Gastrocnemius medialis (tissue), 4 donors: ENCODE results near the gene CCDC85A.

Experiments
- CTCF ChIP-seq, 5 experiments: fragments of 450-650 bp in 3 of 5; fragments of 200-600 bp in 2 of 5; sonication (generic) in 2 of 5; IDR thresholded peaks in 4 of 5; conservative IDR thresholded peaks in 1 of 5; 1 replicate in 4 of 5; 2 replicates in 1 of 5; pipeline ENCODE4 v1.5.1; 2016 to 2019; ENCODE audit warnings: antibody characterized with exemption in 5 of 5, mild to moderate bottlenecking in 3 of 5, moderate library complexity in 3 of 5
- POLR2A ChIP-seq, 2 donors: fragments of 450-650 bp; IDR thresholded peaks; one replicate each; pipeline ENCODE4 v1.6.1; 2017; ENCODE audit warnings: antibody characterized with exemption in 2 of 2, mild to moderate bottlenecking in 2 of 2, moderate library complexity in 2 of 2

GRCh38 chr2:56198936-56199335, 15.1 kb downstream of the CCDC85A start:
- TF ChIP-seq CTCF (IDR thresholded peaks at IDR 0.05 in 4 of 5, conservative IDR thresholded peaks at IDR 0.05 in 1 of 5) (no peak), POLR2A (IDR thresholded peaks at IDR 0.05) (no peak)
